Ovary (tissue), 9 donors: ENCODE measurements around the gene EIF2B2. TPM values are rescaled to one million over a fixed set of nuclear protein-coding genes. Genes with fewer than 3 reads are reported as not detected.

ENCODE experiments used
- DNase-seq, 5 donors: peaks; one replicate each; pipeline ENCODE4 v3.0.0-alpha.2; 2019 to 2020
- H3K27ac ChIP-seq, 2 donors: fragments of 200-600 bp; one replicate each; pipeline versions ENCODE4 v1.5.1 to v1.8.0; 2019 to 2022
- H3K27me3 ChIP-seq: fragments of 200-600 bp; one replicate; pipeline ENCODE4 v1.8.0; 2022
- H3K36me3 ChIP-seq: fragments of 200-600 bp; sonication (generic); one replicate; pipeline ENCODE4 v1.5.1; 2019
- H3K4me1 ChIP-seq: one replicate; pipeline ENCODE4 v1.8.1; 2013; ENCODE audit warnings: mild to moderate bottlenecking, moderate library complexity; ENCODE audit not compliant: insufficient read depth
- H3K4me3 ChIP-seq: fragments of 200-600 bp; sonication (generic); one replicate; pipeline ENCODE4 v1.5.1; 2017
- H3K9me3 ChIP-seq, 2 donors: fragments of 200-600 bp in 1 of 2; sonication (generic) in 1 of 2; one replicate each; pipeline versions ENCODE4 v1.5.1 to v1.8.1; 2013 to 2019; ENCODE audit warnings: mild to moderate bottlenecking in 1 of 2, moderate library complexity in 1 of 2
- EP300 ChIP-seq: sonication (generic); formaldehyde crosslinking; IDR thresholded peaks from one replicate; pipeline ENCODE4 v1.6.1; 2017; ENCODE audit warnings: antibody characterized with exemption
- POLR2A ChIP-seq: fragments of 450-650 bp; IDR thresholded peaks from one replicate; pipeline ENCODE4 v1.6.1; 2017; ENCODE audit warnings: antibody characterized with exemption, mild to moderate bottlenecking, moderate library complexity
- WGBS, 3 donors: extraction: QIAGEN DNeasy Blood & Tissue Kit in 1 of 3; methylation state at CpG; one replicate each; pipeline versions ENCODE4 v1.1.5 to v1.1.7; 2013 to 2017; 5-methylcytosine and 5-hydroxymethylcytosine counted together
- intact Hi-C, 4 donors: fragments of 100-400 bp; cut with DNase I; formaldehyde crosslinking; loops; one replicate each; pipeline versions ENCODE4 v1.11.0 to v1.15.1; 2022 to 2023
- polyA plus RNA-seq, 2 donors: library from polyadenylated mRNA; stranded (reverse); fragments of 200-250 nt in 1 of 2; fragments of 350-450 nt in 1 of 2; fragmentation: Illumina TruSeq in 1 of 2; extraction: RNeasy Lipid Tissue Mini Kit (QIAGEN cat#74804) in 1 of 2; gene quantifications; one replicate each; pipeline ENCODE4 v1.2.3, GENCODE V29; 2013 to 2014
- total RNA-seq, 7 donors: library from RNA; depleted of rRNA in 2 of 7; stranded (reverse); fragments of >200 nt in 2 of 7; fragmentation: NEBNext Ultra II Directional in 3 of 7; extraction: Animal tissue kit (Norgen Biotek cat#: 25700) in 3 of 7; gene quantifications; one replicate each; pipeline versions ENCODE4 v1.1.0 to v1.2.4, GENCODE V29; 2016 to 2023
- TF ChIP-seq, protein P1 (sequence below), 3 donors: fragments of 450-650 bp in 2 of 3; fragments of 200-600 bp in 1 of 3; IDR thresholded peaks; one replicate each; pipeline versions ENCODE4 v1.5.1 to v1.8.0; 2016 to 2022; ENCODE audit warnings: antibody characterized with exemption in 3 of 3, mild to moderate bottlenecking in 1 of 3
- donor health status: DM: no; HTN: no; CAD: no; lungs with moderate emphysema.
- donor health status: DM: no; HTN: no; CAD: no.
- donor health status: Bipolar disorder and iron deficiency.
- donor health status: DM: yes; HTN: yes; CAD: no.
- donor health status: DM: no; HTN: no; CAD: no.
- donor health status: DM: yes; HTN: yes; CAD: no.

The EIF2B2 gene
- total and polyA plus RNA-seq, 9 donors, result 8.8 to 59.9 (median 30.6) TPM

DNA sequence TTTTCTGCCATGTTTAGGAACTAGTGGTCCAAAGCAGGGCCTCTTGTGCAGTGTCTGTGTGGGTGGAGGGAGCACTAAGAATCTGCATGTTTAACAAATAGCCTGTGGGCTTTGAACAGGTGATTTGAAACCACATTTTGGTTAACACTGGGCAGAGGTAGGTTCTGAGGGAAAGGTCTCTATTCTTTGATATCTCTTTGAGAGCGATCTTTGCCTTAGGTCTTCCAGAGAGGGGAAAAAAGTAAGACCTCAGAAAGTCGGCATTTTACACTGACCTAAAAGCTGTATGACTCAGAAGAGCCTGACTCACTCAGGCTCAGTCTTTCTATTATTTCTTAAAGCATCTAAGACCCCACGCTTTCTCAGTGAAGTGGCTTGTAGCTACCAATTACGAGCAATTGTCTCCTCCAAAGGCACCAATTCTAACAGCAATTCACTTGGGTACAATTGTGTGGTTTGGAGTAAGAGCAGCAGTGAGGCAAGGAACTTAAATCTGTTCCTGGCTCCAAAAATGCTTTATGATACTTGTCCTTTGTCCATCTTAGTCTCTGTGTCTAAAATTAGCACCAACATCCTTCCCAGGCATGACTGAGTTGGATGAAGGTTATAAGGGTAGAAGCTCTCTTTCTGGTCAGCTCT is 8.8 kb downstream of the EIF2B2 start:
- H3K36me3 ChIP-seq, result no peaks in the 10 kb centered on the region
- 50 to 60% (median 55%) methylated on average over 4 of the region's 4 CpGs for WGBS, 3 donors
- no peak overlapping the region for H3K4me3 ChIP-seq
- no peak overlapping the region for H3K27ac ChIP-seq
- no peaks in the 10 kb centered on the region for H3K27me3 ChIP-seq
- DNase-seq, result no peak
- intact Hi-C loops, result loop anchor here in 1 of 4 donors (10.0 kb wide), 1 partner anchor 57 kb away; the partner anchor contains the start of gene PGF
- TF ChIP-seq POLR2A, result no peak
- TF ChIP-seq EP300, result no peak
- TF ChIP-seq, protein P1, sequence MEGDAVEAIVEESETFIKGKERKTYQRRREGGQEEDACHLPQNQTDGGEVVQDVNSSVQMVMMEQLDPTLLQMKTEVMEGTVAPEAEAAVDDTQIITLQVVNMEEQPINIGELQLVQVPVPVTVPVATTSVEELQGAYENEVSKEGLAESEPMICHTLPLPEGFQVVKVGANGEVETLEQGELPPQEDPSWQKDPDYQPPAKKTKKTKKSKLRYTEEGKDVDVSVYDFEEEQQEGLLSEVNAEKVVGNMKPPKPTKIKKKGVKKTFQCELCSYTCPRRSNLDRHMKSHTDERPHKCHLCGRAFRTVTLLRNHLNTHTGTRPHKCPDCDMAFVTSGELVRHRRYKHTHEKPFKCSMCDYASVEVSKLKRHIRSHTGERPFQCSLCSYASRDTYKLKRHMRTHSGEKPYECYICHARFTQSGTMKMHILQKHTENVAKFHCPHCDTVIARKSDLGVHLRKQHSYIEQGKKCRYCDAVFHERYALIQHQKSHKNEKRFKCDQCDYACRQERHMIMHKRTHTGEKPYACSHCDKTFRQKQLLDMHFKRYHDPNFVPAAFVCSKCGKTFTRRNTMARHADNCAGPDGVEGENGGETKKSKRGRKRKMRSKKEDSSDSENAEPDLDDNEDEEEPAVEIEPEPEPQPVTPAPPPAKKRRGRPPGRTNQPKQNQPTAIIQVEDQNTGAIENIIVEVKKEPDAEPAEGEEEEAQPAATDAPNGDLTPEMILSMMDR (IDR thresholded peaks at IDR 0.05), result no peak
- H3K9me3 ChIP-seq, result no peaks in the 10 kb centered on the region
- peaks cover 5% of the 10 kb centered on the region for H3K4me1 ChIP-seq

DNA sequence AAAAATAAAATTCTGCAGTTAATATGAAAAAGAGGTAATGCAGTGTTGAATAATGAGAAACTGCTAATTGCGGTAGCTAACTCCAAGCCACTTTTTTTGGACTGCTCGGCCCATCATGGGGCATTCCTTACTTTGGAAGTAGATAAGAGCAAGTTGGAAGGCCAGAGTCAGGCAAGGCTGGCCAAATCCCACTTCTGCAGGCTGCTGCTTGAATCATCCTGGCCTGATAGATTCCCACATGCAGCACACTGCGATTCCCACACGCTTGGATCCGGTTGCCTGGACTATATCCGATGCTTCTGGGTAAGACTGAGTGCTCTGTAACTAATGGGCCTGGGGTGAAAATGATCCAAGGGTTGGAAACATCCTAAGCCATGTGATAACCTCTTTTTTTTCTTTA is 10.6 kb downstream of the EIF2B2 start:
- Histone ChIP-seq H3K36me3 (no peaks in the 10 kb centered on the region), H3K4me1 (peaks cover 5% of the 10 kb centered on the region), H3K27ac (no peak overlapping the region), H3K27me3 (no peaks in the 10 kb centered on the region), H3K9me3 (no peaks in the 10 kb centered on the region), H3K4me3 (no peak overlapping the region)
- peak in 2 of 5 donors; percentile 9 to 44 for DNase-seq
- WGBS, 3 donors, result 37 to 51% (median 50%) methylated on average over 6 of the region's 6 CpGs
- TF ChIP-seq POLR2A (no peak), EP300 (no peak)
- TF ChIP-seq, protein P1 (IDR thresholded peaks at IDR 0.05), result no peak
- intact Hi-C loops, result loop anchor here in 1 of 4 donors (10.0 kb wide), 1 partner anchor 58 kb away; the partner anchor contains the start of gene PGF

DNA sequence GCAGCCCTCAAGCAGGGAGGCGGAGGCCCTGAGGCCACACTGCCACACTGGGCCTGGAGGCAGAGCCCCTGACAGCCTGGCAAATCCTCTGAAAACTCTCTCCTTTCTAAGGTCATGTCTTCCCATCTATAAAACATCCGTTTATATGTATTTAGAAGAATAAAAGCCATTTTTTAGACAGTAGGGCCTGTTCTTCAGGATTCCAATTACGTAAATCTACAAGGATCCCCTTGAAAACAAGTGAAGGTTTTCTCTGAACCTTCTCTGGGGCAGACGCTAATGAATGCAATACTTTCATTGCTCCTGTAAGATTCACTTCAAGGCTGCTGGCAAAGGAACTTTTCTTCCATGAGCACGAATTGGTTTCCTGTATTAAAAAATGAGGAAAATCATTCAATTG is 12.8 kb downstream of the EIF2B2 start:
- TF ChIP-seq EP300 (no peak), POLR2A (no peak)
- TF ChIP-seq, protein P1 (IDR thresholded peaks at IDR 0.05), result no peak
- intact Hi-C loops, result loop anchor here in 1 of 4 donors (10.0 kb wide), 1 partner anchor 61 kb away; the partner anchor contains the start of gene PGF
- Histone ChIP-seq H3K4me1 (peaks cover 5% of the 10 kb centered on the region), H3K27me3 (no peaks in the 10 kb centered on the region), H3K9me3 (no peaks in the 10 kb centered on the region), H3K4me3 (no peak overlapping the region), H3K27ac (no peak overlapping the region), H3K36me3 (no peaks in the 10 kb centered on the region)
- DNase-seq, result no peak
- 73 to 77% (median 76%) methylated on average over 5 of the region's 5 CpGs for WGBS, 3 donors

DNA sequence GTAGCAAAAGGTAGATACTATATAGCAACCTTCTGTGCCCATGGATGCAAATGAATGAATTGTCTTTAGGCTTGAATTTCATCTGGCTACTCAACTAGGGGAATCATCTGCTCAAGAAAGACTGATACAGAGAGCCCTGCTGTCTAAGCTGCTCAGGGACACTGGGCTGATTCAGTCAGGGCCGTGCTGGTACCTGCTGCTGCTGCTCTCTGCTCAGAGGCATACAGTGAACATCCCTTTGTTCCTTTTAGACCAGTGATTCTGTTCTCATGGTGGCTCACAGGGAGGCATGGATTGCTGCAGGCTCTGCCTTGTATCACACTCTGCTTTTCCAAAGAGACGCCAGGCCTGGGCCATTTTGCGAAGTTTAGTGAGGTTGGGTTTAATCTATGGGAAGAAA is 14.1 kb downstream of the EIF2B2 start:
- no peak for DNase-seq
- 91 to 94% (median 91%) methylated on average over 3 of the region's 3 CpGs for WGBS, 3 donors

More for the DNA sequence above, 14.1 kb downstream of the EIF2B2 start:
- Histone ChIP-seq H3K9me3 (no peaks in the 10 kb centered on the region), H3K27ac (no peak overlapping the region), H3K27me3 (no peaks in the 10 kb centered on the region), H3K36me3 (no peaks in the 10 kb centered on the region), H3K4me1 (peaks cover 5% of the 10 kb centered on the region), H3K4me3 (no peak overlapping the region)
- intact Hi-C loops, result loop anchor here in 1 of 4 donors (10.0 kb wide), 1 partner anchor 62 kb away; the partner anchor contains the start of gene PGF
- TF ChIP-seq, protein P1 (IDR thresholded peaks at IDR 0.05), result no peak
- TF ChIP-seq POLR2A, result no peak
- no peak for TF ChIP-seq EP300
